GM18868 (cell line): ENCODE data around the gene HDAC6.
A peak's percentile ranks its signal among the peaks of the same experiment; 100 is the strongest.
"Not testable (repeated sequence)": the region's sequence is repeated elsewhere in the genome, so short reads cannot be mapped to it uniquely, and the experiment has no call there.

Experiments used
- ATAC-seq: cut with Tn5 transposase; IDR thresholded peaks from one replicate; pipeline ENCODE4 v1.9.1; 2021; ENCODE audit warnings: mild to moderate bottlenecking, moderate library complexity; ENCODE audit not compliant: unreplicated experiment

Gene HDAC6

GRCh38 chrX:48789366-48790220 is 12.3 kb upstream of the HDAC6 start:
- ATAC-seq, result no peak

- ATAC-seq, result no peak
Observed at GRCh38 chrX:48790477-48790876, 11.4 kb upstream of the HDAC6 start.

GRCh38 chrX:48791063-48791820 is 10.6 kb upstream of the HDAC6 start:
- no peak for ATAC-seq

GRCh38 chrX:48792219-48792618 is 9.6 kb upstream of the HDAC6 start:
- ATAC-seq, result no peak

- ATAC-seq, result no peak
Observed at GRCh38 chrX:48793935-48794334, 7.9 kb upstream of the HDAC6 start.

- no peak for ATAC-seq
Observed at GRCh38 chrX:48794340-48794910, 7.4 kb upstream of the HDAC6 start.

- ATAC-seq, result no peak
Observed at GRCh38 chrX:48794911-48795515, 6.9 kb upstream of the HDAC6 start.

GRCh38 chrX:48798318-48798717 is 3.5 kb upstream of the HDAC6 start:
- ATAC-seq, result no peak

- ATAC-seq, result no peak
Observed at GRCh38 chrX:48800574-48801279, 1.1 kb upstream of the HDAC6 start.

- peak; percentile 44 for ATAC-seq
Observed at GRCh38 chrX:48802089-48802904, 430 bp downstream of the HDAC6 start.

GRCh38 chrX:48802905-48803200 is 986 bp downstream of the HDAC6 start:
- no peak for ATAC-seq

GRCh38 chrX:48806081-48806480 is 4.2 kb downstream of the HDAC6 start:
- no peak for ATAC-seq

GRCh38 chrX:48813644-48814043 is 11.8 kb downstream of the HDAC6 start:
- ATAC-seq, result no peak

GRCh38 chrX:48814722-48815121 is 12.9 kb downstream of the HDAC6 start:
- ATAC-seq, result no peak

GRCh38 chrX:48815266-48815665 is 13.4 kb downstream of the HDAC6 start:
- no peak for ATAC-seq

GRCh38 chrX:48816014-48816810 is 14.3 kb downstream of the HDAC6 start:
- no peak for ATAC-seq

GRCh38 chrX:48818098-48818497 is 16.2 kb downstream of the HDAC6 start:
- no peak for ATAC-seq

- ATAC-seq, result no peak
Observed at GRCh38 chrX:48818866-48819265, 17.0 kb downstream of the HDAC6 start.

GRCh38 chrX:48819394-48819793 is 17.5 kb downstream of the HDAC6 start:
- ATAC-seq, result not testable (repeated sequence)
